Lower lobe of right lung (tissue), 2 donors: ENCODE measurements around the gene STON2. TPM values are rescaled to one million over a fixed set of nuclear protein-coding genes. Genes with fewer than 3 reads are reported as not detected.

Experiments used
- ATAC-seq, 2 donors: fragments of 200-7000 bp; cut with Tn5 transposase; one replicate each; pipeline ENCODE4 v1.9.1; 2020 to 2022; ENCODE audit warnings: mild to moderate bottlenecking in 2 of 2, moderate library complexity in 2 of 2
- DNase-seq: peaks from one replicate; pipeline ENCODE4 v3.0.0-alpha.2; 2020
- H3K27ac ChIP-seq: fragments of 200-600 bp; one replicate; pipeline ENCODE4 v1.8.0; 2022
- H3K27me3 ChIP-seq: fragments of 200-600 bp; one replicate; pipeline ENCODE4 v1.8.0; 2022; ENCODE audit warnings: low read depth
- H3K36me3 ChIP-seq: fragments of 200-600 bp; one replicate; pipeline ENCODE4 v1.8.0; 2022; ENCODE audit warnings: mild to moderate bottlenecking
- H3K4me1 ChIP-seq: fragments of 200-600 bp; one replicate; pipeline ENCODE4 v1.8.0; 2022
- H3K4me3 ChIP-seq: fragments of 200-600 bp; one replicate; pipeline ENCODE4 v1.8.0; 2022; ENCODE audit warnings: mild to moderate bottlenecking
- H3K9me3 ChIP-seq: fragments of 200-600 bp; one replicate; pipeline ENCODE4 v1.8.0; 2022
- intact Hi-C: fragments of 100-400 bp; cut with DNase I; formaldehyde crosslinking; loops from one replicate; pipeline ENCODE4 v1.11.0; 2022
- total RNA-seq: library from RNA; stranded (reverse); fragmentation: NEBNext Ultra II Directional; extraction: Animal tissue kit (Norgen Biotek cat#: 25700); gene quantifications from one replicate; pipeline ENCODE4 v1.2.1, GENCODE V29; 2021
- TF ChIP-seq, protein P1 (sequence below): fragments of 200-600 bp; IDR thresholded peaks from one replicate; pipeline ENCODE4 v1.8.0; 2022; ENCODE audit warnings: antibody characterized with exemption, mild to moderate bottlenecking
- donor health status: DM: no; HTN: yes; CAD: no; lungs with severe emphysema.

Gene STON2
- total RNA-seq, 1 donor from 2014 or later: 34.3 TPM

DNA sequence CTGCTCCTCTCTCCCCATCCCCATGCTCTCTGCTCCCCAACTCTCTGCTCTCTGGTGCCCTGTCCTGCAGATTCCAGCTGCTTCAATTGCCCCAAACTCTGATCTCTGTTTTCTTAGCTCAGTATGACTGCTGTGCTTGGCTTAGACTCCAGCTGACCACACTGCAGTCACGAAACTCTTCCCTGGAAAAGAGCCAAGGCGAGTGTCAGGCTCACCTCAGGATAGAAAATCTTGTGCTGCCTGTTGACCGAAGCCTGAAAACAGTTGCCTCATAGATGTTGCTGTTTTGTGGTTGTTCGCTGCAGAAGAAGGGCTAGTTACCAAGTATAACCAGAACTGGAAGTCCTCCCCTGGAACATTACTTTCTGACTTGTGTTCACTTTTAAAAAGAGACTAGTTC lies 6.7 kb upstream of the STON2 start:
- no peak overlapping the region for H3K27ac ChIP-seq
- no peaks in the 10 kb centered on the region for H3K9me3 ChIP-seq
- ATAC-seq (no peak), DNase-seq (no peak)
- H3K4me3 ChIP-seq: no peak overlapping the region
- H3K36me3 ChIP-seq: no peaks in the 10 kb centered on the region
- intact Hi-C loops: no loop called here
- peaks cover 4% of the 10 kb centered on the region for H3K27me3 ChIP-seq
- TF ChIP-seq, protein P1, sequence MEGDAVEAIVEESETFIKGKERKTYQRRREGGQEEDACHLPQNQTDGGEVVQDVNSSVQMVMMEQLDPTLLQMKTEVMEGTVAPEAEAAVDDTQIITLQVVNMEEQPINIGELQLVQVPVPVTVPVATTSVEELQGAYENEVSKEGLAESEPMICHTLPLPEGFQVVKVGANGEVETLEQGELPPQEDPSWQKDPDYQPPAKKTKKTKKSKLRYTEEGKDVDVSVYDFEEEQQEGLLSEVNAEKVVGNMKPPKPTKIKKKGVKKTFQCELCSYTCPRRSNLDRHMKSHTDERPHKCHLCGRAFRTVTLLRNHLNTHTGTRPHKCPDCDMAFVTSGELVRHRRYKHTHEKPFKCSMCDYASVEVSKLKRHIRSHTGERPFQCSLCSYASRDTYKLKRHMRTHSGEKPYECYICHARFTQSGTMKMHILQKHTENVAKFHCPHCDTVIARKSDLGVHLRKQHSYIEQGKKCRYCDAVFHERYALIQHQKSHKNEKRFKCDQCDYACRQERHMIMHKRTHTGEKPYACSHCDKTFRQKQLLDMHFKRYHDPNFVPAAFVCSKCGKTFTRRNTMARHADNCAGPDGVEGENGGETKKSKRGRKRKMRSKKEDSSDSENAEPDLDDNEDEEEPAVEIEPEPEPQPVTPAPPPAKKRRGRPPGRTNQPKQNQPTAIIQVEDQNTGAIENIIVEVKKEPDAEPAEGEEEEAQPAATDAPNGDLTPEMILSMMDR: no peak
- H3K4me1 ChIP-seq: peaks cover 4% of the 10 kb centered on the region

GRCh38 chr14:81402123-81402495 lies 2.0 kb upstream of the STON2 start:
- Histone ChIP-seq H3K9me3 (no peaks in the 10 kb centered on the region), H3K36me3 (no peaks in the 10 kb centered on the region), H3K4me3 (no peak overlapping the region), H3K4me1 (peaks cover 17% of the 10 kb centered on the region), H3K27ac (no peak overlapping the region), H3K27me3 (peaks cover 4% of the 10 kb centered on the region)
- ATAC-seq (peak; percentile 34 to 42), DNase-seq (no peak)
- intact Hi-C loops: no loop called here
- TF ChIP-seq, protein P1: no peak

DNA sequence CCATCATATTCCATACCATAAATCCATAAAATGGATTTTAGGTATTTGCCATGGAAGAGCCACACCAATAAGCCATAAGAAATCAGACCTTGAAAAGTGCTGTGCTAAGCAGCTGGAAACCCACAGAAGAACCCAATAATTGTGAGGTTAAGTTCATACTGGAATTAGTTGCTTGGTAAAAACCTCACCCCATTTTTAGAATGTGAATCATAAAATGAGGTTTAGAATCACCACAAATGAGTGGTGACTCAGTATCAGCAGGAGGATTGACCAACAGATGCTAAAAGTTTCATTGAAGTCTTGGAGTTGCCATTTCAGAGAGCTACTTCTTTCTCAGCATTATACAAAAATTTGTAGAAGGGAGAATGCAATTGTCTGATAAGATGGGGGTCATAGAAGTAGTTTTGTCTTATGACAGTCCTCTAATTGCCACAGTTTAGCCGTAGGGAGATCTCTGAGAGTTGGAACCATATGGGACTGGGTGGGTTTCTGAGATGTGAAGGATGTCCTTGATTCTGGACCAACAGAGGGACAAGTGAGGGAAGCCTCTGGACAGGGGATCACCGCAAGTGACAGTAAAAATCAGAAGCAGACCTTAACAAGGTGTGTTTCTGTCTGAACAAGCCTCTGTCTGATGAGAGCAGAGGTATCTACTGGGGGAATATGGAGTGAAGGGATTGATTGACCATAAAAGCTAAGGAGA lies 1.4 kb upstream of the STON2 start:
- DNase-seq (no peak), ATAC-seq (peak; percentile 46 to 67)
- intact Hi-C loops: no loop called here
- TF ChIP-seq, protein P1: no peak
- H3K36me3 ChIP-seq: no peaks in the 10 kb centered on the region
- peaks cover 17% of the 10 kb centered on the region for H3K4me1 ChIP-seq
- no peak overlapping the region for H3K27ac ChIP-seq
- no peaks in the 10 kb centered on the region for H3K9me3 ChIP-seq
- no peak overlapping the region for H3K4me3 ChIP-seq
- peaks cover 4% of the 10 kb centered on the region for H3K27me3 ChIP-seq

- peaks cover 17% of the 10 kb centered on the region for H3K4me1 ChIP-seq
- intact Hi-C loops: no loop called here
- no peaks in the 10 kb centered on the region for H3K9me3 ChIP-seq
- ATAC-seq: peak; percentile 71 to 72
- H3K27ac ChIP-seq: peak overlapping the region; percentile 44
- TF ChIP-seq, protein P1: no peak
- DNase-seq: peak; percentile 58
- H3K27me3 ChIP-seq: peaks cover 4% of the 10 kb centered on the region
- no peak overlapping the region for H3K4me3 ChIP-seq
- no peaks in the 10 kb centered on the region for H3K36me3 ChIP-seq
Measured at GRCh38 chr14:81400852-81401251, 728 bp upstream of the STON2 start.

GRCh38 chr14:81398196-81398891 lies 1.8 kb downstream of the STON2 start:
- intact Hi-C loops: no loop called here
- TF ChIP-seq, protein P1: no peak
- Histone ChIP-seq H3K9me3 (no peaks in the 10 kb centered on the region), H3K4me1 (peaks cover 17% of the 10 kb centered on the region), H3K27ac (no peak overlapping the region), H3K4me3 (no peak overlapping the region), H3K27me3 (no peaks in the 10 kb centered on the region), H3K36me3 (no peaks in the 10 kb centered on the region)
- no peak for ATAC-seq
- no peak for DNase-seq
